GM19351 (cell line): ENCODE results near the gene CAPN8.
A peak's percentile ranks its signal among the peaks of the same experiment; 100 is the strongest.

Experiments used
- ATAC-seq: cut with Tn5 transposase; IDR thresholded peaks from one replicate; pipeline ENCODE4 v1.9.1; 2021; ENCODE audit warnings: mild to moderate bottlenecking, moderate library complexity; ENCODE audit not compliant: unreplicated experiment

Gene CAPN8

GRCh38 chr1:223665592-223666312 is at the start of gene CAPN8:
TSS of gene CAPN8 (minus strand) at chr1:223665701. CDS start at chr1:223665646, 55 bp downstream.
- ATAC-seq: no peak

- ATAC-seq: no peak
These were observed 49.5 kb upstream of the CAPN8 start for GRCh38 chr1:223714849-223715603.

- ATAC-seq: no peak
These were observed 48.9 kb upstream of the CAPN8 start for GRCh38 chr1:223714421-223714724.

GRCh38 chr1:223713546-223714420 is 48.3 kb upstream of the CAPN8 start:
- no peak for ATAC-seq

- peak; percentile 21 for ATAC-seq
These were observed 47.5 kb upstream of the CAPN8 start for GRCh38 chr1:223712850-223713474.

- ATAC-seq: peak; percentile 47
These were observed 46.8 kb upstream of the CAPN8 start, which contains the start of gene CAPN2 for GRCh38 chr1:223712194-223712849. TSS of gene CAPN2 (plus strand) at chr1:223712539. CDS start at chr1:223712641, 102 bp downstream.

GRCh38 chr1:223711747-223712193 is 46.3 kb upstream of the CAPN8 start:
- ATAC-seq: no peak

GRCh38 chr1:223711173-223711572 is 45.7 kb upstream of the CAPN8 start:
- ATAC-seq: no peak

- ATAC-seq: no peak
These were observed 45.0 kb upstream of the CAPN8 start for GRCh38 chr1:223710179-223711133.

GRCh38 chr1:223709598-223709997 is 44.1 kb upstream of the CAPN8 start:
- ATAC-seq: no peak

GRCh38 chr1:223708651-223709268 is 43.3 kb upstream of the CAPN8 start:
- ATAC-seq: no peak

- ATAC-seq: no peak
These were observed 42.5 kb upstream of the CAPN8 start for GRCh38 chr1:223708001-223708359.

GRCh38 chr1:223707256-223708000 is 41.9 kb upstream of the CAPN8 start:
- no peak for ATAC-seq

- no peak for ATAC-seq
These were observed 40.8 kb upstream of the CAPN8 start for GRCh38 chr1:223706077-223706973.

GRCh38 chr1:223704921-223705878 is 39.7 kb upstream of the CAPN8 start:
- no peak for ATAC-seq

- ATAC-seq: no peak
These were observed 38.1 kb upstream of the CAPN8 start for GRCh38 chr1:223703668-223704013.
